GM12878 (cell line): ENCODE data around the gene CLIP1. TPM values are rescaled to one million over a fixed set of nuclear protein-coding genes. Genes with fewer than 3 reads are reported as not detected.

Experiments
- CBFB ChIP-seq: IDR thresholded peaks from 2 replicates; pipeline ENCODE4 v1.6.1; 2016; ENCODE audit warnings: antibody characterized with exemption, low read depth
- CREM ChIP-seq: IDR thresholded peaks from 2 replicates; pipeline ENCODE4 v1.6.1; 2014; ENCODE audit warnings: antibody characterized with exemption, low read depth
- CUX1 ChIP-seq: IDR thresholded peaks from 2 replicates; pipeline ENCODE4 v1.6.1; 2012; ENCODE audit warnings: improper control_type of control experiment, low read depth, low read length; ENCODE audit not compliant: insufficient replicate concordance
- EGR1 ChIP-seq, 2 experiments: IDR thresholded peaks; 1 replicate in 1 of 2; 2 replicates in 1 of 2; pipeline ENCODE4 v1.6.1; 2011 to 2012; ENCODE audit warnings: low read depth in 2 of 2, low read length in 2 of 2, borderline replicate concordance in 1 of 2, mild to moderate bottlenecking in 1 of 2, moderate library complexity in 1 of 2
- ELK1 ChIP-seq: IDR thresholded peaks from 2 replicates; pipeline ENCODE4 v1.6.1; 2012; ENCODE audit warnings: low read depth, low read length, improper control_type of control experiment
- EP300 ChIP-seq, 2 experiments: fragments of 150-350 bp in 1 of 2; IDR thresholded peaks; 2 replicates each; pipeline ENCODE4 v1.6.1; 2011 to 2012; ENCODE audit warnings: low read depth in 2 of 2, low read length in 2 of 2, borderline replicate concordance in 1 of 2, improper control_type of control experiment in 1 of 2, inconsistent platforms in 1 of 2; ENCODE audit not compliant: control insufficient read depth in 1 of 2
- FOXM1 ChIP-seq: IDR thresholded peaks from 2 replicates; pipeline ENCODE4 v1.6.1; 2012; ENCODE audit warnings: low read depth, mild to moderate bottlenecking, inconsistent platforms, low read length, moderate library complexity
- MAX ChIP-seq: IDR thresholded peaks from 2 replicates; pipeline ENCODE4 v1.6.1; 2012; ENCODE audit warnings: low read depth, low read length, improper control_type of control experiment
- RELB ChIP-seq: fragments of 450-650 bp; IDR thresholded peaks from 2 replicates; pipeline ENCODE4 v1.6.1; 2017; ENCODE audit warnings: low read depth, mild to moderate bottlenecking, moderate library complexity
- SMARCA5 ChIP-seq: fragments of 450-650 bp; IDR thresholded peaks from 2 replicates; pipeline ENCODE4 v1.6.1; 2017; ENCODE audit warnings: mild to moderate bottlenecking
- SP1 ChIP-seq: IDR thresholded peaks from one replicate; pipeline ENCODE4 v1.6.1; 2011; ENCODE audit warnings: low read depth, low read length
- SRF ChIP-seq, 2 experiments: IDR thresholded peaks; 2 replicates each; pipeline ENCODE4 v1.6.1; 2011; ENCODE audit warnings: low read depth in 2 of 2, low read length in 2 of 2, mild to moderate bottlenecking in 1 of 2, moderate library complexity in 1 of 2
- SUZ12 ChIP-seq: fragments of 200-600 bp; sonication (generic); IDR thresholded peaks from one replicate; pipeline ENCODE4 v1.6.1; 2018; ENCODE audit warnings: antibody characterized with exemption, mild to moderate bottlenecking; ENCODE audit not compliant: unreplicated experiment
- TAF1 ChIP-seq: IDR thresholded peaks from 2 replicates; pipeline ENCODE4 v1.6.1; 2011; ENCODE audit warnings: mild to moderate bottlenecking, low read depth, low read length, borderline replicate concordance
- ZBTB40 ChIP-seq: fragments of 450-650 bp; IDR thresholded peaks from 2 replicates; pipeline ENCODE4 v1.6.1; 2016; ENCODE audit warnings: mild to moderate bottlenecking, moderate library complexity, borderline replicate concordance
- polyA plus RNA-seq, 11 experiments: library from polyadenylated mRNA; depleted of rRNA in 4 of 11; unstranded in 6 of 11; stranded (reverse) in 5 of 11; fragments of >200 nt; fragmentation: Nextera tagmentation in 4 of 11; fragmentation: Illumina TruSeq in 1 of 11; extraction: Ambion mirVana in 4 of 11; extraction: Trizol in 1 of 11; gene quantifications; 1 replicate in 1 of 11; 2 replicates in 10 of 11; pipeline versions ENCODE4 v1.2.1 to v1.2.3, GENCODE V29; 2011 to 2016; ENCODE audit warnings: inconsistent platforms in 2 of 11, missing spikeins in 2 of 11, low read depth in 1 of 11
- total RNA-seq, 4 experiments: library from RNA; depleted of rRNA in 3 of 4; stranded (reverse); fragments of >200 nt in 3 of 4; fragmentation: Illumina TruSeq in 1 of 4; extraction: Trizol in 1 of 4; gene quantifications; 2 replicates each; pipeline versions ENCODE4 v1.2.1 to v1.2.3, GENCODE V29; 2013 to 2021

Gene CLIP1
- total and polyA plus RNA-seq, 10 of the 15 experiments (the other 5 are each of a cell fraction or from before 2014, with no cell fraction given) = 6.0 to 45.4 (median 25.2) TPM

- TF ChIP-seq ELK1 (peak; percentile 94), CUX1 (no peak), SUZ12 (no peak), ZBTB40 (peak; percentile 84), EP300 (IDR thresholded peaks at IDR 0.05; ENCODE audit: borderline replicate concordance in 1 of 2, control insufficient read depth in 1 of 2, low read depth in 2 of 2, low read length in 2 of 2) (no peak; a peak in 1 of 4 replicates), TAF1 (peak; percentile 97), EGR1 (IDR thresholded peaks at IDR 0.05; ENCODE audit: borderline replicate concordance in 1 of 2, low read depth in 2 of 2, low read length in 2 of 2) (peak in 1 of 2 experiments; percentile 90; a peak in 1 of 3 replicates), MAX (no peak), SP1 (peak; percentile 85), SMARCA5 (0 out of 2 replicates have a peak, but pooled peaks have one; percentile 34), RELB (peak; percentile 97), SRF (IDR thresholded peaks at IDR 0.05; ENCODE audit: low read depth in 2 of 2, low read length in 2 of 2) (peak in 1 of 2 experiments; percentile 31; a peak in 2 of 4 replicates), CREM (peak; percentile 97), CBFB (peak; percentile 68), FOXM1 (no peak)
These were observed 196.6 kb downstream of the CLIP1 start, which contains the start of gene DIABLO (continued) for GRCh38 chr12:122225683-122226365.
